Measurements from ENCODE around the gene NBPF12. TPM values are rescaled to one million over a fixed set of nuclear protein-coding genes. Genes with fewer than 3 reads are reported as not detected.
"Not testable (repeated sequence)": the region's sequence is repeated elsewhere in the genome, so short reads cannot be mapped to it uniquely, and the experiment has no call there.

Gene NBPF12
- total and polyA plus RNA-seq, 2 of the 8 experiments (the other 6 are each of a cell fraction or from before 2014, with no cell fraction given), result 4.6 to 6.7 TPM

DNA sequence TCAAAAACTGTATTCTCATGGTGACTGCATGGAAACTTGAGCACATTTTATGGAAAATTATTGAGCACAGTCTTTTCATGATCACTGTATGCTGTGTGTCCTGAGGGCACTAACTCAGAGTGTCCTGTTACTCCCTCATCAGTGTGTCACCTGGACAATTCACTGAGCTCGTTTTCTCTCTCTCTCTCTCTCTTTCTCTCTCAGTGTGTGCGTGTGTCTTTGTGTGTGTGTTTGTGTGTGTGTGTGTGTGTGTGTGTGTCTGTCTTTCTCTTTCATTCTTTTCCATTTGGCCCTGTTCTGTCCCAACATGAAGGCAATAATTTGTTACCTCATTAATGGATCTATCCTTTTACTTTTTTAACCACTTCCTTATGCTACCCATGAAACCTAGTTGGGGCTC lies 49.4 kb downstream of the NBPF12 start:
- H3K4ac ChIP-seq (replicated peaks; ENCODE audit: insufficient read length, low read depth, low read length); H3K27me3 ChIP-seq (replicated peaks in 1 of 4; ENCODE audit: control insufficient read depth in 3 of 4, extremely low read depth in 1 of 4, insufficient read depth in 3 of 4, low read length in 3 of 4); H3K18ac ChIP-seq (ENCODE audit: extremely low read depth, low read length); H3K9ac ChIP-seq (replicated peaks in 1 of 4; ENCODE audit: extremely low read depth in 1 of 4, low read depth in 3 of 4, low read length in 3 of 4); H4K91ac ChIP-seq (replicated peaks; ENCODE audit: insufficient read length, low read length); H2BK5ac ChIP-seq (ENCODE audit: low read depth, low read length); H3K79me1 ChIP-seq (ENCODE audit: low read depth, low read length); H2BK20ac ChIP-seq (ENCODE audit: low read length); H3K27ac ChIP-seq (ENCODE audit: low read depth, low read length); H3K79me2 ChIP-seq (ENCODE audit: control insufficient read depth in 1 of 2, insufficient read depth in 2 of 2, low read length in 2 of 2); CTCF ChIA-PET (ENCODE audit: partially characterized antibody); FAIRE-seq; H3K4me1 ChIP-seq (replicated peaks in 1 of 4; ENCODE audit: control insufficient read depth in 3 of 4, insufficient read depth in 4 of 4, low read length in 3 of 4); H2AK5ac ChIP-seq (ENCODE audit: low read depth, low read length); H2BK120ac ChIP-seq (replicated peaks; ENCODE audit: low read depth, low read length); DNase-seq (ENCODE audit: low read depth in 1 of 2, low spot score in 2 of 2); H4K5ac ChIP-seq (ENCODE audit: insufficient read length, low read depth, low read length); H2AFZ ChIP-seq (ENCODE audit: low read length); POLR2A ChIA-PET (ENCODE audit: partially characterized antibody); H3K23ac ChIP-seq (ENCODE audit: insufficient read length); H4K20me1 ChIP-seq (replicated peaks in 1 of 2; ENCODE audit: control insufficient read depth in 1 of 2, insufficient read depth in 2 of 2, low read length in 2 of 2); H3K36me3 ChIP-seq (ENCODE audit: control insufficient read depth in 2 of 4, insufficient read depth in 4 of 4, low read length in 3 of 4); H3K56ac ChIP-seq (replicated peaks; ENCODE audit: insufficient read length, low read depth, low read length); H3K4me3 ChIP-seq (ENCODE audit: extremely low read depth in 1 of 4, insufficient read depth in 2 of 4, low read depth in 3 of 4, low read length in 4 of 4); H4K8ac ChIP-seq (ENCODE audit: extremely low read depth, insufficient read depth, low read length); H3K14ac ChIP-seq (ENCODE audit: insufficient read length); H2BK12ac ChIP-seq (ENCODE audit: low read depth, low read length); H2BK15ac ChIP-seq (ENCODE audit: low read length); H3K4me2 ChIP-seq (ENCODE audit: insufficient read depth in 1 of 2, low read depth in 2 of 2, low read length in 2 of 2); H3K9me3 ChIP-seq (ENCODE audit: insufficient read depth in 2 of 2, low read depth in 1 of 2, low read length in 1 of 2); H3K23me2 ChIP-seq (ENCODE audit: low read depth, low read length): not testable (repeated sequence)
- 100% methylated on average over 2 of the region's 2 CpGs; no CpG with 5 or more reads in 1 of the 2 experiments for WGBS, 2 experiments (ENCODE audit: extremely low coverage in 1 of 2, insufficient coverage in 1 of 2, insufficient read length in 1 of 2, insufficient replicate concordance in 2 of 2, low coverage in 1 of 2, low lambda C conversion rate in 2 of 2, missing lambda C conversion rate in 1 of 2)

DNA sequence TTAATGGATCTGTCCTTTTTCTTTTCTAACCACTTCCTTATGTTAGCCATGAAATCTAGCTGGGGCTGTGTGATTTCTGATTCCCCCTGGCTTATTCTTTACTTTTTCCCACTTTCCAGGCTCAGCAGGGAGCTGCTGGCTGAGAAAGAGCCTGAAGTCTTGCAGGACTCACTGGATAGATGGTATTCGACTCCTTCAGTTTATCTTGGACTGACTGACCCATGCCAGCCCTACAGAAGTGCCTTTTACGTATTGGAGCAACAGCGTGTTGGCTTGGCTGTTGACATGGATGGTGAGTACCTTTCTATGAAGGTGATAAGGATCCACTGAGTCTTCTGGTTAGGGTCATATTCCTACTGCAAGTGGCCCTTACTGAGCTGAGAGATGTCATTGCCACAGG lies 51.3 kb downstream of the NBPF12 start:
- H3K9me3 ChIP-seq (ENCODE audit: insufficient read depth in 2 of 2, low read depth in 1 of 2, low read length in 1 of 2); H3K4ac ChIP-seq (replicated peaks; ENCODE audit: insufficient read length, low read depth, low read length); H4K91ac ChIP-seq (replicated peaks; ENCODE audit: insufficient read length, low read length); H3K4me3 ChIP-seq (ENCODE audit: extremely low read depth in 1 of 4, insufficient read depth in 2 of 4, low read depth in 3 of 4, low read length in 4 of 4); H2BK5ac ChIP-seq (ENCODE audit: low read depth, low read length); DNase-seq (ENCODE audit: low read depth in 1 of 2, low spot score in 2 of 2); FAIRE-seq; H3K56ac ChIP-seq (replicated peaks; ENCODE audit: insufficient read length, low read depth, low read length); H4K8ac ChIP-seq (ENCODE audit: extremely low read depth, insufficient read depth, low read length); H3K27ac ChIP-seq (ENCODE audit: low read depth, low read length); H2AK5ac ChIP-seq (ENCODE audit: low read depth, low read length); H2BK12ac ChIP-seq (ENCODE audit: low read depth, low read length); H3K4me1 ChIP-seq (replicated peaks in 1 of 4; ENCODE audit: control insufficient read depth in 3 of 4, insufficient read depth in 4 of 4, low read length in 3 of 4); H4K5ac ChIP-seq (ENCODE audit: insufficient read length, low read depth, low read length); H2BK20ac ChIP-seq (ENCODE audit: low read length); H3K14ac ChIP-seq (ENCODE audit: insufficient read length); H3K79me2 ChIP-seq (ENCODE audit: control insufficient read depth in 1 of 2, insufficient read depth in 2 of 2, low read length in 2 of 2); H4K20me1 ChIP-seq (replicated peaks in 1 of 2; ENCODE audit: control insufficient read depth in 1 of 2, insufficient read depth in 2 of 2, low read length in 2 of 2); H3K9ac ChIP-seq (replicated peaks in 1 of 4; ENCODE audit: extremely low read depth in 1 of 4, low read depth in 3 of 4, low read length in 3 of 4); H2BK15ac ChIP-seq (ENCODE audit: low read length); H3K18ac ChIP-seq (ENCODE audit: extremely low read depth, low read length); H3K23ac ChIP-seq (ENCODE audit: insufficient read length); H2BK120ac ChIP-seq (replicated peaks; ENCODE audit: low read depth, low read length); H2AFZ ChIP-seq (ENCODE audit: low read length); H3K27me3 ChIP-seq (replicated peaks in 1 of 4; ENCODE audit: control insufficient read depth in 3 of 4, extremely low read depth in 1 of 4, insufficient read depth in 3 of 4, low read length in 3 of 4); CTCF ChIA-PET (ENCODE audit: partially characterized antibody); POLR2A ChIA-PET (ENCODE audit: partially characterized antibody); H3K79me1 ChIP-seq (ENCODE audit: low read depth, low read length); H3K4me2 ChIP-seq (ENCODE audit: insufficient read depth in 1 of 2, low read depth in 2 of 2, low read length in 2 of 2); H3K36me3 ChIP-seq (ENCODE audit: control insufficient read depth in 2 of 4, insufficient read depth in 4 of 4, low read length in 3 of 4); H3K23me2 ChIP-seq (ENCODE audit: low read depth, low read length): not testable (repeated sequence)
- 92% methylated on average over 3 of the region's 3 CpGs; no CpG with 5 or more reads in 1 of the 2 experiments for WGBS, 2 experiments (ENCODE audit: extremely low coverage in 1 of 2, insufficient coverage in 1 of 2, insufficient read length in 1 of 2, insufficient replicate concordance in 2 of 2, low coverage in 1 of 2, low lambda C conversion rate in 2 of 2, missing lambda C conversion rate in 1 of 2)
